Hematopoietic multipotent progenitor cell treated with erythropoietin and hydrocortisone succinate and interleukin-3 and kit ligand, for 6 days (in vitro differentiated cells): Measurements from ENCODE around the gene CKMT2.
"Not testable (repeated sequence)": the region's sequence is repeated elsewhere in the genome, so short reads cannot be mapped to it uniquely, and the experiment has no call there.

Experiments used
- DNase-seq: peaks from one replicate; pipeline ENCODE4 v3.0.0-alpha.2; 2015

The CKMT2 gene

GRCh38 chr5:81253875-81254274, 20.8 kb downstream of the CKMT2 start:
- no peak for DNase-seq

GRCh38 chr5:81254886-81255559, 21.9 kb downstream of the CKMT2 start:
- no peak for DNase-seq

- no peak for DNase-seq
These were observed 23.6 kb downstream of the CKMT2 start for GRCh38 chr5:81256766-81257165.

- not testable (repeated sequence) for DNase-seq
These were observed 29.7 kb downstream of the CKMT2 start for GRCh38 chr5:81262796-81263195.

GRCh38 chr5:81265101-81265500, 32.0 kb downstream of the CKMT2 start:
- DNase-seq = no peak

- DNase-seq = no peak
These were observed 35.5 kb downstream of the CKMT2 start for GRCh38 chr5:81268521-81269196.

GRCh38 chr5:81269751-81270393, 36.8 kb downstream of the CKMT2 start:
- no peak for DNase-seq

- DNase-seq = peak; percentile 45
These were observed 37.4 kb downstream of the CKMT2 start for GRCh38 chr5:81270394-81271027.

GRCh38 chr5:81283976-81284375, 50.9 kb downstream of the CKMT2 start:
- DNase-seq = no peak

GRCh38 chr5:81286059-81286617, 53.0 kb downstream of the CKMT2 start:
- no peak for DNase-seq

GRCh38 chr5:81288021-81288433, 54.9 kb downstream of the CKMT2 start:
- no peak for DNase-seq

- DNase-seq = no peak
These were observed 57.0 kb downstream of the CKMT2 start for GRCh38 chr5:81290146-81290545.

- DNase-seq = no peak
These were observed 59.0 kb downstream of the CKMT2 start for GRCh38 chr5:81292130-81292529.

GRCh38 chr5:81294021-81294420, 60.9 kb downstream of the CKMT2 start:
- DNase-seq = not testable (repeated sequence)

- DNase-seq = no peak
These were observed 64.4 kb downstream of the CKMT2 start for GRCh38 chr5:81297531-81297930.

- no peak for DNase-seq
These were observed 67.8 kb downstream of the CKMT2 start for GRCh38 chr5:81300921-81301270.

- DNase-seq = peak; percentile 98
These were observed 68.3 kb downstream of the CKMT2 start, which contains the start of gene ZCCHC9 for GRCh38 chr5:81301271-81302015. ZCCHC9 (plus strand) TSS chr5:81301587; CDS start chr5:81304758, 3,171 bp downstream.

- DNase-seq = no peak
These were observed 69.5 kb downstream of the CKMT2 start for GRCh38 chr5:81302596-81302995.

- no peak for DNase-seq
These were observed 70.4 kb downstream of the CKMT2 start for GRCh38 chr5:81303563-81303962.

GRCh38 chr5:81305785-81306184, 72.7 kb downstream of the CKMT2 start:
- no peak for DNase-seq

GRCh38 chr5:81308836-81309235, 75.7 kb downstream of the CKMT2 start:
- no peak for DNase-seq

GRCh38 chr5:81310402-81311063, 77.4 kb downstream of the CKMT2 start:
- no peak for DNase-seq
